ENCODE measurements around the gene TFB1M. TPM values are rescaled to one million over a fixed set of nuclear protein-coding genes. Genes with fewer than 3 reads are reported as not detected.
"Not testable (repeated sequence)": the region's sequence is repeated elsewhere in the genome, so short reads cannot be mapped to it uniquely, and the experiment has no call there.

The TFB1M gene
- total RNA-seq, 1 donor from 2014 or later, result 15.3 TPM

GRCh38 chr6:155313602-155314091 is 637 bp downstream of the TFB1M start:
- H3K4me1 Mint-ChIP-seq (ENCODE audit: low read depth), result peaks cover 28% of the 10 kb centered on the region
- H3K27ac Mint-ChIP-seq (ENCODE audit: unreplicated experiment), result peak overlapping the region; percentile 92
- H3K36me3 Mint-ChIP-seq (ENCODE audit: low read depth), result peaks cover 6% of the 10 kb centered on the region
- H3K4me3 Mint-ChIP-seq (ENCODE audit: unreplicated experiment), result peak overlapping the region; percentile 96
- H3K27me3 Mint-ChIP-seq (ENCODE audit: low read depth), result no peaks in the 10 kb centered on the region
- no peak for TF ChIP-seq CTCF (IDR thresholded peaks at IDR 0.05)
- no peak for DNase-seq (ENCODE audit: low spot score)
- H3K9me3 Mint-ChIP-seq (ENCODE audit: low read depth), result no peaks in the 10 kb centered on the region

GRCh38 chr6:155312950-155313349 is 1.3 kb downstream of the TFB1M start:
- H3K36me3 Mint-ChIP-seq (ENCODE audit: low read depth); H3K27ac Mint-ChIP-seq (ENCODE audit: unreplicated experiment); H3K27me3 Mint-ChIP-seq (ENCODE audit: low read depth); DNase-seq (ENCODE audit: low spot score); H3K9me3 Mint-ChIP-seq (ENCODE audit: low read depth): not testable (repeated sequence)
- Mint-ChIP-seq H3K4me1 (ENCODE audit: low read depth) (peaks cover 28% of the 10 kb centered on the region), H3K4me3 (ENCODE audit: unreplicated experiment) (peak overlapping the region; percentile 96)

GRCh38 chr6:155311583-155311982 is 2.7 kb downstream of the TFB1M start:
- peaks cover 9% of the 10 kb centered on the region for H3K36me3 Mint-ChIP-seq (ENCODE audit: low read depth)
- no peaks in the 10 kb centered on the region for H3K9me3 Mint-ChIP-seq (ENCODE audit: low read depth)
- DNase-seq (ENCODE audit: low spot score), result no peak
- peaks cover 28% of the 10 kb centered on the region for H3K4me1 Mint-ChIP-seq (ENCODE audit: low read depth)
- H3K4me3 Mint-ChIP-seq (ENCODE audit: unreplicated experiment), result no peak overlapping the region
- H3K27me3 Mint-ChIP-seq (ENCODE audit: low read depth), result no peaks in the 10 kb centered on the region
- no peak overlapping the region for H3K27ac Mint-ChIP-seq (ENCODE audit: unreplicated experiment)
- TF ChIP-seq CTCF (IDR thresholded peaks at IDR 0.05), result no peak

GRCh38 chr6:155311086-155311485 is 3.2 kb downstream of the TFB1M start:
- DNase-seq (ENCODE audit: low spot score), result no peak
- peaks cover 28% of the 10 kb centered on the region for H3K4me1 Mint-ChIP-seq (ENCODE audit: low read depth)
- no peaks in the 10 kb centered on the region for H3K27me3 Mint-ChIP-seq (ENCODE audit: low read depth)
- no peak for TF ChIP-seq CTCF (IDR thresholded peaks at IDR 0.05)
- H3K4me3 Mint-ChIP-seq (ENCODE audit: unreplicated experiment), result no peak overlapping the region
- peaks cover 9% of the 10 kb centered on the region for H3K36me3 Mint-ChIP-seq (ENCODE audit: low read depth)
- no peak overlapping the region for H3K27ac Mint-ChIP-seq (ENCODE audit: unreplicated experiment)
- no peaks in the 10 kb centered on the region for H3K9me3 Mint-ChIP-seq (ENCODE audit: low read depth)

- no peak for TF ChIP-seq CTCF (IDR thresholded peaks at IDR 0.05)
Observed at GRCh38 chr6:155310596-155310995, 3.7 kb downstream of the TFB1M start.

GRCh38 chr6:155309150-155309549 is 5.1 kb downstream of the TFB1M start:
- peaks cover 19% of the 10 kb centered on the region for H3K4me1 Mint-ChIP-seq (ENCODE audit: low read depth)
- no peak for TF ChIP-seq CTCF (IDR thresholded peaks at IDR 0.05)
- H3K9me3 Mint-ChIP-seq (ENCODE audit: low read depth), result no peaks in the 10 kb centered on the region
- peak overlapping the region; percentile 24 for H3K27ac Mint-ChIP-seq (ENCODE audit: unreplicated experiment)
- H3K4me3 Mint-ChIP-seq (ENCODE audit: unreplicated experiment), result no peak overlapping the region
- peaks cover 12% of the 10 kb centered on the region for H3K36me3 Mint-ChIP-seq (ENCODE audit: low read depth)
- no peaks in the 10 kb centered on the region for H3K27me3 Mint-ChIP-seq (ENCODE audit: low read depth)
- DNase-seq (ENCODE audit: low spot score), result no peak

More at GRCh38 chr6:155310596-155310995, 3.7 kb downstream of the TFB1M start:
- no peak overlapping the region for H3K4me3 Mint-ChIP-seq (ENCODE audit: unreplicated experiment)
- peaks cover 28% of the 10 kb centered on the region for H3K4me1 Mint-ChIP-seq (ENCODE audit: low read depth)
- H3K27me3 Mint-ChIP-seq (ENCODE audit: low read depth), result no peaks in the 10 kb centered on the region
- DNase-seq (ENCODE audit: low spot score), result no peak
- H3K9me3 Mint-ChIP-seq (ENCODE audit: low read depth), result no peaks in the 10 kb centered on the region
- no peak overlapping the region for H3K27ac Mint-ChIP-seq (ENCODE audit: unreplicated experiment)
- H3K36me3 Mint-ChIP-seq (ENCODE audit: low read depth), result peaks cover 9% of the 10 kb centered on the region
